ENCODE measurements around the gene MAX. TPM values are rescaled to one million over a fixed set of nuclear protein-coding genes. Genes with fewer than 3 reads are reported as not detected.
"Not testable (repeated sequence)": the region's sequence is repeated elsewhere in the genome, so short reads cannot be mapped to it uniquely, and the experiment has no call there.

MAX gene
- total RNA-seq, 1 experiment from 2014 or later, result 41.4 TPM

GRCh38 chr14:65031321-65031720 lies 71.0 kb downstream of the MAX start:
- H3K27ac ChIP-seq (ENCODE audit: low read length); H3K4me3 ChIP-seq (ENCODE audit: low read depth in 2 of 2, low read length in 2 of 2); H3K27me3 ChIP-seq (ENCODE audit: control insufficient read depth, insufficient read depth, low read length); POLR2A ChIA-PET; DNase-seq (ENCODE audit: low read depth, low spot score); H3K9me3 ChIP-seq (ENCODE audit: control insufficient read depth, insufficient read depth, low read depth, low read length); H3K4me1 ChIP-seq (ENCODE audit: control insufficient read depth, insufficient read depth, low read length); intact Hi-C loops (cut with micrococcal nuclease; ENCODE audit: unreplicated experiment); in situ Hi-C loops (cut with HindIII; ENCODE audit: low pct_unique_long_range_greater_than_20kb, low sequenced_read_pairs); ATAC-seq; H3K36me3 ChIP-seq (ENCODE audit: control insufficient read depth, insufficient read depth, low read length); BruUV-seq (replicated peaks); CTCF ChIA-PET: not testable (repeated sequence)

DNA sequence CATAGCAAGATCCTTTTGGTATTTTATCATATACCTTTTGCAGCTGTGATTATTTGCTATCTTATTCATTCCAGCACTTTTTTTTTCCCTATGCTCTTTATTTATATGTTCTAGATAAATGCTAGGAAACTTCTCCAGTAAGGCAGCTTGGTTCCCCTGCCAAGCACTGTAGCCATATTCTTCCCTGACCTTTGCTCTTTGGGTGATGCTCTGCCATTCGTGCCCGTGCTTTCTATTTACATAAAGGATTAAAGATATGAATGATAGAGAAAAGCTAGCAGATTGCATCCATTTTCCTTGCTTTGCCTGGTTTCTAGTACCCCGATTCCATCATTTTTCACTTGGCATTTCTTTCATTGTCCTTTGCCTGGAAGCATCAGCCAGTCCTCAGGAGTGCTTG lies 73.4 kb downstream of the MAX start:
- no peaks in the 10 kb centered on the region for H3K9me3 ChIP-seq (ENCODE audit: control insufficient read depth, insufficient read depth, low read depth, low read length)
- H3K27me3 ChIP-seq (ENCODE audit: control insufficient read depth, insufficient read depth, low read length), result no peaks in the 10 kb centered on the region
- POLR2A ChIA-PET, result no interaction called here
- no TSS peak for BruUV-seq (replicated peaks)
- CTCF ChIA-PET, result no interaction called here
- no peaks in the 10 kb centered on the region for H3K4me1 ChIP-seq (ENCODE audit: control insufficient read depth, insufficient read depth, low read length)
- H3K36me3 ChIP-seq (ENCODE audit: control insufficient read depth, insufficient read depth, low read length), result peaks cover 4% of the 10 kb centered on the region; the same call in 1 of the 2 replicates
- DNase-seq (ENCODE audit: low read depth, low spot score) (no peak), ATAC-seq (no peak)
- intact Hi-C loops (cut with micrococcal nuclease; ENCODE audit: unreplicated experiment), result no loop called here
- no peak for TF ChIP-seq POLR2AphosphoS5 (IDR thresholded peaks at IDR 0.05; ENCODE audit: low read depth, low read length)
- TF ChIP-seq TCF7L2 (IDR thresholded peaks at IDR 0.05; ENCODE audit: low read depth, low read length), result no peak
- TF ChIP-seq CTCF (IDR thresholded peaks at IDR 0.05), result no peak
- no peak for TF ChIP-seq SIN3A (IDR thresholded peaks at IDR 0.05; ENCODE audit: borderline replicate concordance, insufficient read depth, low read depth, low read length)
- TF ChIP-seq, protein P1, sequence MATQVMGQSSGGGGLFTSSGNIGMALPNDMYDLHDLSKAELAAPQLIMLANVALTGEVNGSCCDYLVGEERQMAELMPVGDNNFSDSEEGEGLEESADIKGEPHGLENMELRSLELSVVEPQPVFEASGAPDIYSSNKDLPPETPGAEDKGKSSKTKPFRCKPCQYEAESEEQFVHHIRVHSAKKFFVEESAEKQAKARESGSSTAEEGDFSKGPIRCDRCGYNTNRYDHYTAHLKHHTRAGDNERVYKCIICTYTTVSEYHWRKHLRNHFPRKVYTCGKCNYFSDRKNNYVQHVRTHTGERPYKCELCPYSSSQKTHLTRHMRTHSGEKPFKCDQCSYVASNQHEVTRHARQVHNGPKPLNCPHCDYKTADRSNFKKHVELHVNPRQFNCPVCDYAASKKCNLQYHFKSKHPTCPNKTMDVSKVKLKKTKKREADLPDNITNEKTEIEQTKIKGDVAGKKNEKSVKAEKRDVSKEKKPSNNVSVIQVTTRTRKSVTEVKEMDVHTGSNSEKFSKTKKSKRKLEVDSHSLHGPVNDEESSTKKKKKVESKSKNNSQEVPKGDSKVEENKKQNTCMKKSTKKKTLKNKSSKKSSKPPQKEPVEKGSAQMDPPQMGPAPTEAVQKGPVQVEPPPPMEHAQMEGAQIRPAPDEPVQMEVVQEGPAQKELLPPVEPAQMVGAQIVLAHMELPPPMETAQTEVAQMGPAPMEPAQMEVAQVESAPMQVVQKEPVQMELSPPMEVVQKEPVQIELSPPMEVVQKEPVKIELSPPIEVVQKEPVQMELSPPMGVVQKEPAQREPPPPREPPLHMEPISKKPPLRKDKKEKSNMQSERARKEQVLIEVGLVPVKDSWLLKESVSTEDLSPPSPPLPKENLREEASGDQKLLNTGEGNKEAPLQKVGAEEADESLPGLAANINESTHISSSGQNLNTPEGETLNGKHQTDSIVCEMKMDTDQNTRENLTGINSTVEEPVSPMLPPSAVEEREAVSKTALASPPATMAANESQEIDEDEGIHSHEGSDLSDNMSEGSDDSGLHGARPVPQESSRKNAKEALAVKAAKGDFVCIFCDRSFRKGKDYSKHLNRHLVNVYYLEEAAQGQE (IDR thresholded peaks at IDR 0.05; ENCODE audit: insufficient read depth in 1 of 2, low read depth in 2 of 2, low read length in 1 of 2), result no peak
- no peak overlapping the region for H3K4me3 ChIP-seq (ENCODE audit: low read depth in 2 of 2, low read length in 2 of 2)
- in situ Hi-C loops (cut with HindIII; ENCODE audit: low pct_unique_long_range_greater_than_20kb, low sequenced_read_pairs), result no loop called here
- no peak overlapping the region for H3K27ac ChIP-seq (ENCODE audit: low read length)

DNA sequence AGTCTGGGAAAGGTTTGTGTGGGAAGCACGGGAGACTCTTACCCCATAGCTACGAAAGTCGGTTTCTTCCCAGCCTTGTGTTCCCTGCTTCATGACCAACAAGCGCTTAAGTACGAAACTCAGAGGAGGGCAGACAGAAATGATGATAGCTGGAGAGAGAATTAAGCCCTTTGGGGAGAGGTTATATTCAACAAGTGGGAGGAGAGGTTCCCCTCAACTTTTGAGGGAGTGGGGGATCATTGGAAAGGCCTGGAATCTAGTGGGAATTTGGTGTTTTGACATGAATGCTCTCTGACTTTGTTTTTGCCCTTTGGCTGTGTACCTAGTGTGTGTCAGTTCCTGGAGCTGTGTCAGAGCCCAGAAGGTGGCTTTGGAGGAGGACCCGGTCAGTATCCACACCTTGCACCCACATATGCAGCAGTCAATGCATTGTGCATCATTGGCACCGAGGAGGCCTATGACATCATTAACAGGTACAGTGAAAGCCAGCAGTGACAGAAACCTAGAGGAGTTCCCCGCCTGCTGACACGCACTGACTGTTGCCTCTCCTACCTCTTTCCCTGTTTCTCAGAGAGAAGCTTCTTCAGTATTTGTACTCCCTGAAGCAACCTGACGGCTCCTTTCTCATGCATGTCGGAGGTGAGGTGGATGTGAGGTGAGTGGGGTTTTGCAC lies 75.1 kb downstream of the MAX start:
- no TSS peak for BruUV-seq (replicated peaks)
- in situ Hi-C loops (cut with HindIII; ENCODE audit: low pct_unique_long_range_greater_than_20kb, low sequenced_read_pairs) (no loop called here), intact Hi-C loops (cut with micrococcal nuclease; ENCODE audit: unreplicated experiment) (no loop called here)
- Histone ChIP-seq H3K9me3 (ENCODE audit: control insufficient read depth, insufficient read depth, low read depth, low read length) (no peaks in the 10 kb centered on the region), H3K4me3 (ENCODE audit: low read depth in 2 of 2, low read length in 2 of 2) (no peak overlapping the region), H3K36me3 (ENCODE audit: control insufficient read depth, insufficient read depth, low read length) (peaks cover 4% of the 10 kb centered on the region; the same call in 1 of the 2 replicates), H3K4me1 (ENCODE audit: control insufficient read depth, insufficient read depth, low read length) (no peaks in the 10 kb centered on the region), H3K27ac (ENCODE audit: low read length) (no peak overlapping the region), H3K27me3 (ENCODE audit: control insufficient read depth, insufficient read depth, low read length) (no peaks in the 10 kb centered on the region)
- no peak for ATAC-seq
- no peak for TF ChIP-seq CTCF (IDR thresholded peaks at IDR 0.05)
- TF ChIP-seq, protein P1 (IDR thresholded peaks at IDR 0.05; ENCODE audit: insufficient read depth in 1 of 2, low read depth in 2 of 2, low read length in 1 of 2), result no peak
- TF ChIP-seq POLR2AphosphoS5 (IDR thresholded peaks at IDR 0.05; ENCODE audit: low read depth, low read length), result no peak
- TF ChIP-seq SIN3A (IDR thresholded peaks at IDR 0.05; ENCODE audit: borderline replicate concordance, insufficient read depth, low read depth, low read length), result no peak
- no peak for TF ChIP-seq TCF7L2 (IDR thresholded peaks at IDR 0.05; ENCODE audit: low read depth, low read length)
- DNase-seq (ENCODE audit: low read depth, low spot score), result no peak
- CTCF ChIA-PET, result no interaction called here
- POLR2A ChIA-PET, result no interaction called here
